Breast epithelium (tissue), 4 donors: Measurements from ENCODE around the gene C12orf56. TPM values are rescaled to one million over a fixed set of nuclear protein-coding genes. Genes with fewer than 3 reads are reported as not detected.
"Not testable (repeated sequence)": the region's sequence is repeated elsewhere in the genome, so short reads cannot be mapped to it uniquely, and the experiment has no call there.

Experiments used
- DNase-seq, 2 donors: peaks; one replicate each; pipeline ENCODE4 v3.0.0-alpha.2; 2019; ENCODE audit warnings: low spot score in 2 of 2
- H3K27ac ChIP-seq, 2 donors: fragments of 200-600 bp; sonication (generic) in 1 of 2; one replicate each; pipeline ENCODE4 v1.5.1; 2016 to 2019; ENCODE audit warnings: mild to moderate bottlenecking in 1 of 2
- H3K27me3 ChIP-seq, 2 donors: fragments of 200-600 bp; sonication (generic) in 1 of 2; one replicate each; pipeline versions ENCODE4 v1.5.1 to v1.6.0; 2017 to 2019; ENCODE audit warnings: control low read depth in 1 of 2, mild to moderate bottlenecking in 1 of 2
- H3K36me3 ChIP-seq: fragments of 200-600 bp; one replicate; pipeline ENCODE4 v1.5.1; 2019
- H3K4me1 ChIP-seq, 2 donors: fragments of 200-600 bp; sonication (generic); one replicate each; pipeline ENCODE4 v1.5.1; 2016 to 2019; ENCODE audit warnings: control low read depth in 1 of 2
- H3K4me3 ChIP-seq, 3 donors: fragments of 200-600 bp; sonication (generic); 1 replicate in 2 of 3; 2 replicates in 1 of 3; pipeline ENCODE4 v1.5.1; 2016 to 2019; ENCODE audit warnings: mild to moderate bottlenecking in 3 of 3, moderate library complexity in 2 of 3
- H3K9me3 ChIP-seq, 2 donors: fragments of 200-600 bp; sonication (generic) in 1 of 2; one replicate each; pipeline ENCODE4 v1.5.1; 2016 to 2019; ENCODE audit warnings: control low read depth in 1 of 2
- POLR2A ChIP-seq: fragments of 450-650 bp; IDR thresholded peaks from one replicate; pipeline ENCODE4 v1.6.1; 2016; ENCODE audit warnings: antibody characterized with exemption, mild to moderate bottlenecking, moderate library complexity
- POLR2AphosphoS5 ChIP-seq, 3 donors: sonication (generic); formaldehyde crosslinking; IDR thresholded peaks; one replicate each; pipeline ENCODE4 v1.6.1; 2017; ENCODE audit warnings: antibody characterized with exemption in 3 of 3
- intact Hi-C: fragments of 100-400 bp; cut with DNase I; formaldehyde crosslinking; loops from one replicate; pipeline ENCODE4 v1.15.1; 2023; ENCODE audit warnings: low total_unique reads
- total RNA-seq, 3 donors: library from RNA; depleted of rRNA; stranded (reverse); fragments of >200 nt; gene quantifications; one replicate each; pipeline ENCODE4 v1.1.0, GENCODE V29; 2016
- TF ChIP-seq, protein P1 (sequence below), 3 donors: fragments of 450-650 bp; IDR thresholded peaks; one replicate each; pipeline ENCODE4 v1.5.1; 2016 to 2017; ENCODE audit warnings: antibody characterized with exemption in 3 of 3, mild to moderate bottlenecking in 3 of 3, moderate library complexity in 3 of 3

The C12orf56 gene
- total RNA-seq, 3 donors from 2014 or later = not detected

DNA sequence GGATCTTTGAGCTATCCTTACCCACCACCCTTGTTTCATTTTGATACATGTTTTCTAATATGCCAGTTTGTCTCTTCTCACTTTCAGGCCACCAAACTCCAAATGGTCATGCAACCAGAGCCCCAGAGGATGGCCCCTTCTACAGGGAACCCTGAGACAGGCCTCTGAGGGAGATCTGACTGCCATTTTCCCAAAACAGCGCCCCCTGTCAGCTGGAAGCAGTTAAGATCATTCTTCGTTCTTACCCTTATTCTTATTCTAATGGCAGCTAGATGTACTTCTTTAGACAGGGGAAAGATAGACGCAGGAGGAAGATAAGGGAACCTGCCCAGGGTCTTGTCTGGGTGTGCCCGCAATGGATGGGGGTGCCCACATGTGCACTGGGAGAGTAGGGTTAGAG lies 38.4 kb downstream of the C12orf56 start:
- no peak for DNase-seq
- Histone ChIP-seq H3K4me3 (no peak overlapping the region), H3K36me3 (no peaks in the 10 kb centered on the region), H3K9me3 (peaks cover 9 to 37% of the 10 kb centered on the region in 2 donors), H3K4me1 (no peaks in the 10 kb centered on the region), H3K27me3 (no peaks in the 10 kb centered on the region), H3K27ac (no peak overlapping the region)
- intact Hi-C loops = no loop called here
- no peak for TF ChIP-seq POLR2AphosphoS5 (IDR thresholded peaks at IDR 0.05)
- TF ChIP-seq, protein P1, sequence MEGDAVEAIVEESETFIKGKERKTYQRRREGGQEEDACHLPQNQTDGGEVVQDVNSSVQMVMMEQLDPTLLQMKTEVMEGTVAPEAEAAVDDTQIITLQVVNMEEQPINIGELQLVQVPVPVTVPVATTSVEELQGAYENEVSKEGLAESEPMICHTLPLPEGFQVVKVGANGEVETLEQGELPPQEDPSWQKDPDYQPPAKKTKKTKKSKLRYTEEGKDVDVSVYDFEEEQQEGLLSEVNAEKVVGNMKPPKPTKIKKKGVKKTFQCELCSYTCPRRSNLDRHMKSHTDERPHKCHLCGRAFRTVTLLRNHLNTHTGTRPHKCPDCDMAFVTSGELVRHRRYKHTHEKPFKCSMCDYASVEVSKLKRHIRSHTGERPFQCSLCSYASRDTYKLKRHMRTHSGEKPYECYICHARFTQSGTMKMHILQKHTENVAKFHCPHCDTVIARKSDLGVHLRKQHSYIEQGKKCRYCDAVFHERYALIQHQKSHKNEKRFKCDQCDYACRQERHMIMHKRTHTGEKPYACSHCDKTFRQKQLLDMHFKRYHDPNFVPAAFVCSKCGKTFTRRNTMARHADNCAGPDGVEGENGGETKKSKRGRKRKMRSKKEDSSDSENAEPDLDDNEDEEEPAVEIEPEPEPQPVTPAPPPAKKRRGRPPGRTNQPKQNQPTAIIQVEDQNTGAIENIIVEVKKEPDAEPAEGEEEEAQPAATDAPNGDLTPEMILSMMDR (IDR thresholded peaks at IDR 0.05) = no peak
- TF ChIP-seq POLR2A = no peak

DNA sequence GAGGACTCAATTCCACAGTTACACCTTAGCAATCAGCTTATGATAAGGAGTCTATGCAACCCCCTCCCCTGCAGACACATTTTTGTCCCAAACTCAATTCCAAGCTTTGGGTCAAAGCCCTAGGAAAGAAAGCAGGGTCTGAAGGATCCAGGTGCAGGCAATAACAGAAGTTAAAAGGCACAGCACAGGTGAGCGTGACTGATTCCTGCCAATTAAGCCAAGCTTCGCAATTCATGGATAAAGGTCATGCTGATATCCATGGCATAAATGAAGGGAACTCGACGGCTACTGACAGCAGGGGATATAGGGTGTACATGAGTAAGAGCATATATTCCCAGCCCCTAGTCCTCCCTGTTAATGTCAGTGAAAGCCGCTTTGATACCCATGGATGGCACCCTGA lies 39.3 kb downstream of the C12orf56 start:
- Histone ChIP-seq H3K36me3 (no peaks in the 10 kb centered on the region), H3K9me3 (peaks cover 10 to 33% of the 10 kb centered on the region in 2 donors), H3K27me3 (no peaks in the 10 kb centered on the region), H3K4me1 (no peaks in the 10 kb centered on the region), H3K4me3 (no peak overlapping the region), H3K27ac (no peak overlapping the region)
- TF ChIP-seq, protein P1 (IDR thresholded peaks at IDR 0.05) = no peak
- TF ChIP-seq POLR2AphosphoS5 (IDR thresholded peaks at IDR 0.05) (no peak), POLR2A (no peak)
- intact Hi-C loops = no loop called here
- DNase-seq = no peak

DNA sequence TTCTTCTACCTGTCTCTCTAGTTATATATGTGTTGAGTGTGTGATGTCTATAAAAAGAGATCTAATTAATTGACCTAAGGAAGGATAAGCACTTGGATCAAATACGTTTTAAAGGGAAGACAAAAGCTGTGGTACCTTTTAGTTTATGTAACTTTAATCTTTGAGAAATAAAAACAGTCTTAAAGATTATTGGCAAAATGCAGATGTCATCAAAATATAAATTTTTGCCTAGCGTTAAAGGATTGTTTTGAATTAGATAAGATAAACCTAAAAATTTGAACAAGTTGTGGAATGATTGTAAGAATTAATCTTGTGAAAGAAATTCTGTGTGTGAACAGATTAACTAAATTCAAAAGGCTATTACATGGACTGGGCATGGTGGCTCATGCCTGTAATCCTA lies 42.9 kb downstream of the C12orf56 start:
- no peak overlapping the region for H3K4me3 ChIP-seq
- H3K27me3 ChIP-seq = no peaks in the 10 kb centered on the region
- intact Hi-C loops = no loop called here
- no peak overlapping the region for H3K27ac ChIP-seq
- H3K36me3 ChIP-seq = no peaks in the 10 kb centered on the region
- peaks cover 10 to 24% of the 10 kb centered on the region in 2 donors for H3K9me3 ChIP-seq
- no peak for TF ChIP-seq POLR2AphosphoS5 (IDR thresholded peaks at IDR 0.05)
- TF ChIP-seq POLR2A = no peak
- TF ChIP-seq, protein P1 (IDR thresholded peaks at IDR 0.05) = no peak
- DNase-seq = no peak
- H3K4me1 ChIP-seq = no peaks in the 10 kb centered on the region

DNA sequence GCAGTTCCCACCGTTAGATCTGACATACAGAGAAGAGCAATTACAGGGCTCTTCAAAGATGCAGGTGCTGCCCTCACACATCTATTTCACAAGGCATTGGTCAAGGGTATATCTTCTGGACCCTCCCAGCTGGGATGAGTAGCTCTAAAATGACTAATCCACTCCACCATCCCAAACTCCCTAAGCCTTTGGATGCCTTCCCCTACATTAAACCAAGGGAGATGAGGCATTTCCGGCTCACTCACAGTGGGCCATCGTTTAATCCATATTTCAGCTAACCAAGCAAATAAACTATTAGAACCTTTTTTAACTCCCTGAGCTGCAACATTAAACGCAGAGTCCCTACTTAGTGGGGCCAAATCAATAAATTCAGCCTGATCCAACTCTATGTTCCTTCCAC lies 45.9 kb downstream of the C12orf56 start:
- H3K4me3 ChIP-seq, DNase-seq, H3K27ac ChIP-seq, H3K4me1 ChIP-seq, H3K27me3 ChIP-seq, H3K36me3 ChIP-seq, intact Hi-C loops: not testable (repeated sequence)
- peaks cover 4 to 18% of the 10 kb centered on the region in 2 donors for H3K9me3 ChIP-seq

DNA sequence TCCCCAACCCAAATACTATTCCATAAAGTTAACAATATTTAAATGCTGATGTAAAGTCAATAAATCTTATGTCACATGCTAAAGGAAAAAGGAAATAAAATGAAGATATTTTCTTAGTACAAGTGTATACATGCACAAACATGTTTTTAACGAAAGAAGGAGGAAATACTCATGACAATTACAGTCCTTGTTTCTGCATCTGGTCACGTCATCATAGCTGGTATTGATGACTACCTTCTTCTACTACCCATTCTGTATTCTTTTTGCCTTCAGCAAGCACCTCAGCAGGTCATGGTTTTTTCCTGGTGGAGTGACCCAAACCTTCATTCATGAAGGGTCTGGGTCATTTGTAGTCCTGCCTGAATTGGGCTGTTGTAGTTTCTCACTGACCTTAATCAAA lies 50.0 kb downstream of the C12orf56 start:
- H3K27me3 ChIP-seq, H3K4me1 ChIP-seq, H3K36me3 ChIP-seq, H3K4me3 ChIP-seq, H3K9me3 ChIP-seq, H3K27ac ChIP-seq, intact Hi-C loops, DNase-seq: not testable (repeated sequence)

DNA sequence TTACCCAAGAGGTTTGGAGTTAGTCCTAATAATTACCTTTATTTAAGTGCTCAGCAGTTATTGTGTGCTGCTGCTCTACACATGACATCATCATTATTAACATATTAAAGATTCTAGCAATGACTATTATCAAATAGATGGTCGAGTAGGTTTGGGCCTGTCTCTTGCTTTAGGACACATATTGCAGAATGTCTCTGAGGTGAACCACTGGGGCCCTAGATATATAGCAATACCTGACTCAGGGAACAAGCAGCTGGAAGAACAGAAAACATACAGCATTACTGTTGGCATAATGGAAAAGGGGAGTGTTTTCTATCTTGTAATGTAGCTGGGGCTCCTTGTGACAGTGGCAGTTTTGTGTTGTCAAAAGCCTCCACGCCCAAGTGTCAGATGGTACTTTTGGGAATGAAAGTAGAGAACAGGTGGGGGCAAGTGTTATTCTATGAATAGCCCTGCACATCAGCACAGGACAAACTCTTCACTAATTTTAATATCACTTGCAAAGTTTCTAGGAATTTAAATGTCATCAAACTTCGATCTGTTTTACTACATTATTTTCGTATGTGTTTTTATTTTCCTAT lies 54.6 kb downstream of the C12orf56 start:
- H3K27ac ChIP-seq = no peak overlapping the region
- TF ChIP-seq POLR2A = no peak
- no peak overlapping the region for H3K4me3 ChIP-seq
- H3K36me3 ChIP-seq = no peaks in the 10 kb centered on the region
- DNase-seq = no peak
- no peaks in the 10 kb centered on the region for H3K4me1 ChIP-seq
- intact Hi-C loops = no loop called here
- no peaks in the 10 kb centered on the region for H3K9me3 ChIP-seq
- H3K27me3 ChIP-seq = no peaks in the 10 kb centered on the region

DNA sequence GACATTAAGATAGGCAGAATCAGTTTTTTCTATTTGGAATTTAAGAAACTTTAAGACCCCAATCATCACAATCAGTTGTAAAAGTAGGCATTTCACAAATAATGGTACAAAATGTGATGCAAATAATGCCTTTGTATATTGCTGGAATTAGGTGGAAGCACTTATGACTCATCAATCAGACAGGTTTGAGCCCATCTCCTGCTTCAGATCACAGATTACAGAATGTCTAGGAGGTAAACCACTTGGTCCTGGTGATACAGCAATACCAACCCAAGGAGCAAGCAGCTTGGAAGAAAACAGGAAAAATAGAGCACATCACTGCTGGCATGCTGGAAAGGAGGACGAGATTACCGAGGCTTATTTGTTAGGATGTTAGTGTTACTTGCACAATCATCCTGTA lies 57.6 kb downstream of the C12orf56 start:
- H3K4me1 ChIP-seq = no peaks in the 10 kb centered on the region
- no peak overlapping the region for H3K27ac ChIP-seq
- no peak overlapping the region for H3K4me3 ChIP-seq
- no peaks in the 10 kb centered on the region for H3K9me3 ChIP-seq
- intact Hi-C loops = no loop called here
- TF ChIP-seq POLR2A (no peak), POLR2AphosphoS5 (IDR thresholded peaks at IDR 0.05) (no peak)
- TF ChIP-seq, protein P1 (IDR thresholded peaks at IDR 0.05) = no peak
- H3K27me3 ChIP-seq = no peaks in the 10 kb centered on the region
- H3K36me3 ChIP-seq = no peaks in the 10 kb centered on the region
- no peak for DNase-seq
